NT2/D1 (cell line): ENCODE measurements around the gene RICTOR.

ENCODE experiments used
- SUZ12 ChIP-seq: IDR thresholded peaks from 2 replicates; pipeline ENCODE4 v1.6.1; 2011; ENCODE audit not compliant: insufficient read length, insufficient read depth; ENCODE audit errors: extremely low read depth
- YY1 ChIP-seq: IDR thresholded peaks from 2 replicates; pipeline ENCODE4 v1.6.1; 2011; ENCODE audit not compliant: insufficient read length, insufficient read depth
- ZNF274 ChIP-seq: IDR thresholded peaks from 2 replicates; pipeline ENCODE4 v1.6.1; 2011; ENCODE audit warnings: mild to moderate bottlenecking, low read depth, low read length

- TF ChIP-seq YY1 (no peak), ZNF274 (no peak), SUZ12 (no peak)
Measured at GRCh38 chr5:39092581-39093351, 18.6 kb upstream of the RICTOR start.
